NCI-H146 (cell line): Measurements from ENCODE around the gene ACSS3.
"Not testable (repeated sequence)": the region's sequence is repeated elsewhere in the genome, so short reads cannot be mapped to it uniquely, and the experiment has no call there.

Source experiments
- DNase-seq: peaks from one replicate; lab custom pipeline; 2025; lab: John Stamatoyannopoulos, UW

The ACSS3 gene

DNA sequence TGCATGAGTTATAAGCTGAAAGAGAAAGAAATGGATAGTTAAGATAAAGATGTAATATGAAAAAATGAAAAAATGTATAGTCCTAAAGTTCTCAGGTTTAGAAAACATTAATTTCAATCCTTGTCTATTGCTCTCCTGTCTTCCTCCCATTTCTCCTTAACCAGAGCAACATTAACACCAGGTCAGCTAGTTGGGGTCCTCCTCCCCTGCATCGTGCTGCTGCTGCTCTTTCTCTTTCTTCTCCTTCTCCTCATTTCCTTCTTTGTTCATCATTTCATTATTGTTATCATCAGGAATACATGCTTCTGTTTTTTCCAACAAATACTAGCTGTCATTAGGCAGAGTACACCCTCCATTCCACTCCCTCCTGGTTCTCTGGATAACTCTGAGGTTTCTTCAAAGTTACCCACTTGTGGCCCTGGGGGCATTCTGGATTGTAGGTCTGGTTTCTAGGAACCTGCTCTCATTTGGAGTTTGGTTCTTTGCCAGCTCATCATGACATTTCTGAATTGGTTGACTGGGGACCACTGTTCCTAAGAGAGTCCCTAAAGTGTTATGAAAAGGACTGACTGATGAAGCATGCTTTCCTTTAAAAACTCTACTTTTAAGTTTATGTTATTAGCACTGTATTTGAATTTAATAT is 17.0 kb downstream of the ACSS3 start:
- no peak for DNase-seq

DNA sequence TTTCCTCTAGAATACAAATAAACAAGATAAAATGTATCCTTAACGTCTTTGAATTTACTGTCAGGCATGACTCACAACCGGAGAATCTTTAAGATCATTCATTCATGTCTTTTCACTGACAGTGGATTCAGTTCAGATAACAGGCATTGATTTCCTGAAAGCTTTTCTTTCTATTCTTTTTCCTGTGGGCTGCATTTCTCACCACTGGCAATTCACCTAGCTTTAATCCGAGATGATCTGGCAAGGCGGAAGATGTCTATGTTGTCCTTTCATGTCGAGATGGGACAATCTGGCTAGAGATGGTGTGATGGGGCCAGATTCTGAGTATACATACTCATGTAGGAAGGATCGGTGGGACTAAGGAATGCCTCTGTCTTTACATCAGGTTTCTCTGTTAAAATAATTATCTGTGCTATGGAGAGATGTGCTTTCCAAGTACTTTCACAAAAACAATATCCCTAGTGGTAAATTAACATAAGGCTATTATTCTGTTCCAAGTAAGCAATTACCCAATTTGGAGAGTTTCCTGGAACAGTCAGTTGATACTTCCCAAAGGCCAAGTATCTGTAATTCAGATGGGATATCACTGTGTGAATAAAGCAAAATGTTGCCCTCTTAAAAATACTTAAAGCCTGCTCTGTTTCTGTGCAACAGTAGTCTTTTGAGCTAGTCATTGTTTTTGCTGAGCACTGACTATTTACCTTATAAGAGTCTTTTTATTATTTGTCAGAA is 17.8 kb downstream of the ACSS3 start:
- DNase-seq = no peak

DNA sequence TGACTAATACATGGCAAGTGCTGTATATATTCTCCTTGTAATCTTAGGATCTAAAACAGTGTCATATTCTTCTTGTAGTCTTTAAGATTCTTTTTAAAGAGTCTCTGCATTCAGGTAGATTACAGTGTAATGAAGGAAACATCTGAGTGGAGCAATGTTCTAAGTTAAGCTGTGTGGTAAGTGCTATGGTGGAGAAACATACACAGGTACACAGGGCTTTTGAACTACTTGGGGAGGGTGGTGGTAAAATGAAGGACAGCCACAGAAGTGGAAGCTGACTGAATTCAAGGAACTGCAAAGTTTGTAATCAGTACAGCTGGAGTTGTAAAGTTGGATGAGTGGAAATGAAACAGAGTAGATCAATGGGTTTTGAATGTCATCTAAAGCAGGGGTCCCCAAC is 27.8 kb downstream of the ACSS3 start:
- no peak for DNase-seq

DNA sequence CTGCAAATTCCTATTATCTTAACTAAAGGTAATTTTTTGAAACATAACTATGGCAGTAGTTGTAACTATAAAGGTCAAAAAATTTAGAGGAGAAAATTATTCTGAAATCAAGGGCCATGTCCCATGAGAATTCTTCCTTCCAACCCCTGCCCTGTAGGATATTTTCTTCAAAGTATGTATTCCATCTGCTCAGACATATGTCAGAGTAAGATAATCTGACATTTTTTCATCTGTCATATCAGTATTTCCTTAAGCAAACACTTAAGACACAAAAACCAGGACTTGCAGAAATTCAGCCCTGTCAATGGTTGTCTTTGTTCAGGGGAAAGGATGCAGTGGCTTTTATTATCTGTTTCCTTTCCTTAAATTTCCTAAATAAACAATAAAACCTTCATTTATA is 36.3 kb downstream of the ACSS3 start:
- DNase-seq = no peak

DNA sequence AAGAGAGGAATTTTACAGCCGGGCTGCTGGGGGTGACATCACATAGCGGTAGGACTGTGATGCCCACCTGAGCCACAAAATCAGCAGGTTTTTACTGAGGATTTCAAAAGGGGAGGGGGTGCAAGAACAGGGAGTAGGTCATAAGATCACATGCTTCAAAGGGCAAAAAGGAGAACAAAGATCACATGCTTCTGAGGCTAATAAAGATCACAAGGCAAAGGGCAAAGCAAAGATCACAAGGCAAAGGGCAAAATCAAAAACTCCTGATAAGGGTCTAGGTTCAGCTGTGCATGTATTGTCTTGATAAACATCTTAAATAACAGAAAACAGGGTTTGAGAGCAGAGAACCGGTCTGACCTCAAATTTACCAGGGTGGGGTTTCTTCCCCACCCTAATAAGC is 41.2 kb downstream of the ACSS3 start:
- DNase-seq = not testable (repeated sequence)

DNA sequence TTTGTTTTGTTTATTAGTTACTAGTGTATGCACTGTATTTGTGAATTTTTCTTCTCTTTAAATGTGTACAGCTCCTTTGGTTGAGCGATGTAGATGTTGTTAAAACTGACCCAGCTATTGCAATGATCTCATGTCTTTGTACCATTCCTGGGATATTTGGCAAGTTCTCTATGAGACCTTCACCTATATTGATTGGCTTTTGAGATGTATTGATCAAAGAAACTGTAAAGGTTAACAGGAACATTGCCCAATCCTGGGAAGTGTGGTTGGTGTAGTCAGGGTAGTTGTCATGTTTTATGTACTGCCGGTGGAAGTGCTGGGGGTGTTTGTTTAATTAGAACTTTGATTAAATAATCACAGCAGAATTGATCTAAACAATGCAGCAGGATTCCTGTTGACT is 43.1 kb downstream of the ACSS3 start:
- DNase-seq = no peak

DNA sequence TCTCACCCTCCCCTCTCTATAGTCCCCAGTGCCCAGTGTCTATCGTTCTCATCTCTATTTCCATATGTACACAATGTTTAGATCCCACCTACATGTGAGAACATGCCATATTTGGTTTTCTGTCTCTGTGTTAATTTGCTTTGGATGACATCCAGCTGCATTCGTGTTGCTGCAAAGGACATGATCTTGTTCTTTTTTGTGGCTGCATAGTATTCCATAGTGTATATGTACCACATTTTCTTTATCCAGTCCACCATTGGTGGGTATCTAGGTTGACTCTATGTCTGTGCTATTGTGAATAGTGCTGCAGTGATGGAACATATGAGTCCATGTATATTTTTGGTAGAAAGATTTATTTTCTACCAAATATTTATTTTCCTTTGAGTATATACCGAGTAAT is 45.7 kb downstream of the ACSS3 start:
- no peak for DNase-seq

DNA sequence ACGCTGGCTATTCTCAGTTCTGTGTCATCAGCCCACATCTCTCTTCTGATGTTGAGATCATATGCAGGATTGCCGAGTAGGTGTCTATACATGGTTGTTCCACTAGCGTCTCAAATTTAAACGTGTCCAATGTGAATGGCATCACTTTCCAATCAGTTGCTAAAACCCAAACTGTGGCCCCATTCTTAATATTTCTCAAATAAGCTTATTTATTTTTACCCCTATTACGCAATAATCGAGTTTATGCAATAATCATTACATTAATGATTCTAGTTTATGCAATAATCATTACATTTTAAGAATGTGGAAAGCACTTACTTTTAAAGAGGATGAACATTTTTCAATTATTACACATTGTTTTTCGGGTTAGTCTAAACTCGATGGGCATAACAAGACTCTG is 47.8 kb downstream of the ACSS3 start:
- DNase-seq = no peak

DNA sequence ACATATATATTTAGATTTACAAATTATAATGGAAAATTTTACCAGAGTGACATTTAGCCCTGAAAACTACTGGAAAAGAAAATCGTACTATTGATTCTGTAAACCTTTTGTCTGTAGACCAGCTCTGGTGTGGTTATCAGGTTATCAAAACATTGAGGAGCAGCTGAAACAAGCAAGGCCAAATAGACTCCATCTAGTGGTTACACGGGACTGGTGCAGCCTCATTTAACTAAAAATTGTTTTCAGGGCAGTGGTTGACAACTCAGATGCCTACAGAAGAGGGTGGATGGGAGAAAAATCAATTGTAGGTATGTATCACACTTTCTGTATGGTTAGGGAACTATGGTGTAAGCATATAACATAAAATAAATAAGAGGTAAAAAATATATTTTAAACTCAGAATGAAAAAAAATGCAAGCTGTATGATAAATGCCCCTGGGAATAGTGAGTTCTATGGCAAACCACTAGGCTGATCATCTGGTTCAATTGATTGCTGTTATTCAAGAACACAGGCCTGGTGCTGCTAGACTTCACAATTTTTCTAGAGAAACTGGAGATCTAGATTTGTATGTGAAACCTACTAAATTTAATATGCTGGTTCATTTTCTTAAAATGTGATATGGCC is 51.2 kb downstream of the ACSS3 start:
- peak; percentile 72 for DNase-seq

DNA sequence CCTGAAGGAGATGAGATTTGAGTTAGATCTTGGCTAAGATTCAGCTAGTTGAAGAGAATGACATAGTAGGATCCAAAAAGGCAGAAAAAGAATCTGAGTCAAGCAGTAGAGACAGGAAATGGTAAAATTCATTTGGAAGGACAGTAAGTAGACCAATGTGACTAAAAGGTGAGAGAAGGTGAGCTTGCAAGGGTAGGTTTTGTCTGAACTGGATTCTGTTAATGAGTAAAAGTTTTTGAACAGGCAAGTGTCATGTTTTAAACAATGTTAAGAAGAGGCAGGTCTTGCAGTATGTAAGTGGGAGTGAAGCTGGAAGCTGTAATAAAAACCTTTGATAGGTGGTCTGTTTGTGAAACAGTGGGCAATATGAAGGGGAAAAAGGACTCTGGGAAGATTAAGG is 58.6 kb downstream of the ACSS3 start:
- no peak for DNase-seq

DNA sequence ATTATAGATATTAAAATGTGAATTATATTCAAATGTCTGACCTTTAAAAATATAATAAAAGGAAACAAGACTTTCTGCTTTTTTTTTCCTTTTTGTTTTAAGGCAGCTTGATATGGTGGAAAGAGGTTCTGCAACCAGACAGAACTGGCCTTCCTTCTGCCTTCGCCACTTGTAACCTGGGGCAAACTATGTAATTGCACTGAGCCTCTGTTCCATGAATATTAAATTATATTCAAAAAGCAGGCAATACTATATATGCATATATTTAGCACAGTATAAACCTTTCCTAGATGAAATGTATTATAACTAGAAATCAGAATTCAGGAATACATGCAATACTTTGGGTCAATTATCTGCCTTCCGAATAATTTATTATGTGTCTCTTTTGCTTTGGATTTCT is 59.9 kb downstream of the ACSS3 start:
- DNase-seq = no peak

DNA sequence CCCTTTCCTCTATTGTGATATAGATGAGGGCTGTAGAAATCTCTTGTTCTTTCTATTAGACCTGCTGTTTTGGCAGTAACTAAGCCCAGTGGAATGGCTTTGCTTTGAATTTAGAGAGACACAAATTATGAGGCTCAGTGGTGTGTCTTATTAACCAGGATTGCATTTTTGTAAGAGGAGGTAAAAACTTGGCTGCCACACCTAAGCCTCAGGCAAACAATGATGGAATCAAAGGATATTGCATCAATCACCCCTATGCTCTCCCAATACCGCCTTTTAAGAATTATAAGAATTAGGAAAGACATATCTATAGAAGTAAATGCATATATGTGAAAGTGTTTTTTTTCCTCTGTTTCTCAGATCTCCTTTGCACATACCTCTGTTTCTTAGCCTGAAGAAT is 63.3 kb downstream of the ACSS3 start:
- DNase-seq = no peak

DNA sequence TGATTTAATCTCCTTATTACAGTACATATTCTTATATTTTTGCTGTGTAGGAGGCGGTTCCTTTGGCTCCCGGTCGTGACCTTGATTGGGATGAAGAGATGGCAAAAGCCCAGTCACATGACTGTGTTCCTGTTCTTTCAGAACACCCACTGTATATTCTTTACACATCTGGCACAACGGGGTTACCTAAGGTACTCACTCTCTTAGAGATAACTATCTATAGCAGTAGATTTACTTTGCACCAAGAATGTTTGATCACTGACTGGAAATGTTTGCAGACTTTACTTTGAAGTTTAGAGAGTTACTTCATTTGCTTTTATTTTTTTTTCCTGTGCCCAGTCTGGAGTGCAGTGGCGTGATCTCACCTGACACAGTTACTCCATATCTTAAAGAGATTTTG is 65.2 kb downstream of the ACSS3 start:
- no peak for DNase-seq

DNA sequence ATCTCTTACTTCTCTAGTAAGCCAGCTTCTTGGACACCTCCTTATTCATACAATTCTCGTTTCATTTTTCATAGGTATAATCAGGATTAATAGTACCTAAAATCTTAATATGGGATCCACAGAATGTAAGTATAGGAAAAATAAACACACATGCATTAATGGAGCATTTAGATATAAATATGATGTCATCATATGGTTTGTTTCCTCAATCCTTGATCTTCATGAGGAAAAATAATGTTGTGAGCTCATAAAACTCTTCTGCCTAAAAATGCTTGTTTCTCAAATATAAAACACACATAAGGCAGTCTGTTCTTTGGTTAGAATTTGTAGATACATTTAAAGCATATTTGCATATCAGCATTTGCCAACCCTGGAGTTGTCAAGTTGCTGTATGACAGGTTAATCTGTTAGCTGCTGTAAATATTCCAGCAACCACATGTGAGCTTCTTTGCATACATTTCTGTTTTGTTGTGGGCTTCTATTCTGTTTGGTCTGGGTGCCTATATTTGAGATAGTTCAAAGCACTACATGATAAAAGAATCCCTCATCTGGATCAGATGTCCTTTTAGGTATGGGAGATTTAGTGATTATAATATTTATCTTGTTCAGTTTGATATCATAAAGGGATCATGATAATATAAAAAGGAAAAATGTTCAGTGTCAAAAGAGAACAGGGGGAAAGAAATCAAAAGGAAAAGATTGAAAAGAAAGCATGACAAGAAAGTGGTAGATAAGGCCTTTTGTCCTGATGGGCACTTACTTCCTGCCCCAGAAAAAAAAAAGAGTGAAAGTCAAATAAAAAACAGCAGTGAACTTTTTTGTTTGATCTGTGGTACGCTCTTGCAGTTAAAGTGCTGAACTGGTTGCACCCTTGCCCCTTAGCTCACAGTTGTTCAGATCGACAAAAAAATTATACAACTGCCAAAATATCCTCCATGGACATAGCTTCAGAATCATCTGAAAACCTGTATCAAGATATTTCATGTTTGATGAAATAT is 68.6 kb downstream of the ACSS3 start:
- DNase-seq = peak; percentile 25

DNA sequence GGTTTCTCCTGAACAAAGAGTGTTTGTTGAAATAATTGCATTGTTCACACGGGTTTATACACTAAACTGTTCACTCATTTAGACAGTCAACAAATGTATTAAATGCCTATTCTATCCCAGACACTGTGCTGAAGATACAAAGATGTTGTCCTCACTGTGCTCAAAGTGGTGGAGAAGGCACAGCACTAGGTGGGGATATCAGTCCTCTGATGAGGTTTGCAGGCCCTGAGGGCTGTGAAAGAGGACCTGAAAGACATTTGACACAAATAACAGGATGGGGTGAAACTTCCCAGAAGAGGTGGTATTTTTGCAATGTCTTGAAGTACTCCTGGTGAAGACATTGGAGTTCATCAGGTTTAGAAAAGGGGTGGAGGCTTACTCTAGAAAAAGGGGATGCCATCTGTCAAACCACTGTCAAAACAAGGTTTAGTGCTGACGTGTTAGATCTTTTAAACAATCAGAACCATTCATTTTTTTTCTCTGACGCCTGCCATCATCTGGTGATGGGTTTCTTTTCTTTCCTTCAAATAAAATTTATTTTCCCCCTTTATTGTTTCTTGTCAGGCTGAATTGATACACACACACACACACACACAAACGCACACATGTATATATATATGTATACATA is 69.5 kb downstream of the ACSS3 start:
- peak; percentile 76 for DNase-seq

DNA sequence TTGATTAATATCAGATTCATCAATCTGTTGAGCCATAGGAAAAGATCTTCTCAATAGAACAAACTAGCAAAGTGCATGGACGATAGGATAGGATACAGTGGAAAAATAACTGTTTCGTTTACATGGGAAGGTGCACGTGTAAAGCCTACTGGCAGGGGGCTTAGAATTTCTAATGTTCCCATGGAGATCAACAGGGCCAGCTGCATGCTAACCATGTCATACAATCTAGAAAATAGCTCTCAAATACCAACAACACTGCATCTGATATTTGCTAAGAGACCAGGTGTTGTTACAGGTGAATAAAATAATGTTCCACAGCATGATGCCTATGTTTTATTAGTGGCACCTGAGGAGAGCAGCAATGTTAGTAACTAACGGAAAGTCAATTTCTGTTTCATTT is 72.5 kb downstream of the ACSS3 start:
- peak; percentile 98 for DNase-seq

DNA sequence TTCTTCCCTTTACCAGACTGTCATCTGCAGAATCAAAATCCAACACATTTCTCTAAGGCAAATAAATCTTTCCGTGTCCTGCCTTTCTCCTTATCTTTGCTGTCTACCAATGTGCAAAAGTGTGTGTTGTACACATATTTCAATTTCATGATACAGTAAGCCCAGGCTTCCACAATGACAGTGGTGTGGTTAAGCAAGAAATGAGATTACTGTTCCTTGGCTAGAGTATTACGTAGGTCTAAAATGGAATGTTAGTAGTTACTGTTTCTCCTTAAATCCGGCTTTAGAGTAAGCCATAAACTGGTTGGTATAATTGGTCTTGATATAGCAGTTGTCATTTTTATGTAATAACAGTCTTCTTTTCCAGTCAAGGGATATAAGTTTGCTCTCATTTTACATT is 82.0 kb downstream of the ACSS3 start:
- DNase-seq = no peak

DNA sequence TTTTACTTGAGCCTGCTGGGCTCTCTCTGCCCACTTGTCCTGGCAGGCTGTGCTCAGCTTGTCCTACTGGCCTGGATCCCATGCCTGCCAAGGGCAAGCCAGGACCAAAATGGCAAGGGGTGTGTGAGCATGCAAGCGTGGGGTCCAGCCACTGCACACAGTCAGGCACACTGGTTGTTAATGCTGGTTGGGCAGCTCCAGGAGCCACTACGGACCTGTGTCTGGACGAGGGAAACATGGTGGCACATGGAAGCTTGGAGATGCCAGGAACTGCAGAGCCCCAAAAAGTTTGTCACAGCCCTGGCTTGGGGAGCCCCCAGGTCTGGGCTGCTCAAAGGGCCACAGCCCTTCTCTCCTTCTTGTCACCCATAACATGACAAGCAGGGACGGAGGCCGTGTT is 83.8 kb downstream of the ACSS3 start:
- no peak for DNase-seq

DNA sequence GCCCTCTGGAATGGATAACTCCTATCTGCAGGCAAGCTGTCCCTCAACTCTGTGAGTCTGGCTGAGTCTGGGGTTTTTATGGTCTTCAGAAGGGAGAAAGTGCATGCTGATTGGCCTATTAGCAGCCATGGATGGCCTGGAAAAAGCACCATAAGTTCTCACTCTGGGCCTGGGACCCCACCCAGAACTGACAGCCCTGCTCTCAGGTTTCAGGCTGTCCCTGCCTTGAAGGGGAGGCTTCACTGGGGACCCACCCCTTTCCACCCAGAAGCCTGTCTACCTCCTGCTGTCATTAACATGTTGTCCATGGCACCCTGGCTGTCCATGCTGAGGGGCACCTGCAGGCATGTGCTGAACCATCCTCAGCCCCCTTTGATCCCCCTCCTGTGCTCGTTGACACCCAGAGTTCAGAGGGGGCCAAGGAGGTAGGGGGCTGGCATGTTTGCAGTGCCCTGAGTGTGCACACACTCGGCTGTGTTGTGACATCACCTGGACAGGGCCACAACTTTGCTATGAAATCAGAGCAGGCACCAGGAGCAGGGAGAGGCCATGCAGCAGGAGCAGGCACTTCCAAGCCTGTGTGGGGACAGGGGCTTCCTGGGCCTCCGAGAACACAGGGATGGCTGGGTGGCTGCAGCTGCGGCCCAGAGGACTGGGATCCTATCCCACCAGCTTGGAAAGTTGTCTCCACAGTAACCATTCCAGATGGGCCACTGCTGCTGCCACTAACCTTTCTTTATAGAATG is 84.7 kb downstream of the ACSS3 start:
- DNase-seq = no peak

DNA sequence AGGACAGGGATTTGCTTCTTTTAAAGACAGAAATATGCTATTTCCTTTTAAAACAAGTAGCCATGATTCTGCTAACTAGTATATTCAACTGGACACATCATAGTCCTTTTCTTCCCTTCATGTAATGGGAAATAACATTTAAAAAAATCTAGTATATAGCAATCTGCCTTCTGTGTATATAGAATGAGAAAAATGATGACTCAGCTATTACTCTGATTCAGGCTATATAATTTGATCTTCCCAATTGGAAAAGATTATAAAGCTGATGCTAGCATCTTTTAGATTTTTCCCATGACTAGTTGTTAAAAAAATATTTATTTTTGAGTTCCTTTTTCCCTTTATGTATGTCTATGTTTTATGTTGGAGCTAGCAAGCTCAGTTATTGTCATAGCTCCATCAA is 86.9 kb downstream of the ACSS3 start:
- DNase-seq = no peak

DNA sequence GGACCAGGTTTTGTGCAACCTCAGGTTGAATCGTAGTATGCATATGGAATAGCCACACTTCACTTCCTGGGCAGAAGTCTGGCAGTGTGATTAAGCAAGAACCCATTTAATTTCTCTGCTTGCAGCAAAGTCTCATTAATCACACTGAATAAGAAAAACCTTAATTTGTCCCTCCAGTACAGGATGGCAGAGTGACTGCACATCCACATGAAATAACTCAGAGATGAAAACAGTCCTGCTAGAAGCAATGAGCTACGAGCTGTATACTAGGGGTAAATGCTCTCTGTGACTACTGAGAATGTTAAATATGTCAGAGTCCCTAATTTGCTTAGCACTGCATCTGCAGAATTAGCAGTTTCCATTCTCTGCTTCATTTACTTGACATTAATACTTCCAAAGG is 88.9 kb downstream of the ACSS3 start:
- no peak for DNase-seq
